SKM-1 (cell line): Measurements from ENCODE around the gene DUSP7.
A peak's percentile ranks its signal among the peaks of the same experiment; 100 is the strongest.

Source experiments
- DNase-seq: peaks from one replicate; lab custom pipeline; 2025; ENCODE audit not compliant: unreplicated experiment; lab: John Stamatoyannopoulos, UW

Gene DUSP7, protein sequence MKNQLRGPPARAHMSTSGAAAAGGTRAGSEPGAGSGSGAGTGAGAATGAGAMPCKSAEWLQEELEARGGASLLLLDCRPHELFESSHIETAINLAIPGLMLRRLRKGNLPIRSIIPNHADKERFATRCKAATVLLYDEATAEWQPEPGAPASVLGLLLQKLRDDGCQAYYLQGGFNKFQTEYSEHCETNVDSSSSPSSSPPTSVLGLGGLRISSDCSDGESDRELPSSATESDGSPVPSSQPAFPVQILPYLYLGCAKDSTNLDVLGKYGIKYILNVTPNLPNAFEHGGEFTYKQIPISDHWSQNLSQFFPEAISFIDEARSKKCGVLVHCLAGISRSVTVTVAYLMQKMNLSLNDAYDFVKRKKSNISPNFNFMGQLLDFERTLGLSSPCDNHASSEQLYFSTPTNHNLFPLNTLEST

DNA sequence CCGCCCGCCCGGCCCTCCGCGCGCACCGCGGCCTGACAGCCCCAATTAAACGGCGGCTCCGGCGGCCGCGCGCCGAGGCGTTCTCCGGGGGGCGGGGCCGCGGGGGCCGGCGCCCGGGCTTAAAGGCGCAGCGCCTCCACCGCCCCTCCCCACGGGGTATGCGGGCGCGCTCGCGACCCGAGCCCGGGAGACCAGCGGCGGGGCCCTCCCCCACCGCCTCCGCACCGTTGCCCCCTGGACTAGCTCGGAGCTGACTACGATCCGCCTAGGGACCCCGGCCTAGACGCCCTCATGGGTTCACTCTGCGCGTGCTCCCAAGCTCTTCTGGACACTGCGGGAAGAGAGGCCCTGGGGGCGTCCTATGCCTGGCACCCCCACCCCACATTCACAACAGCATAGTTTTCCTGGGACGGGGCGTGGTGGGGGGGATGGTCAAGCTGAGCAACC, at the start of gene DUSP7:
TSS of gene DUSP7 (minus strand) at position 51 of the 447 bp plus-strand sequence. CDS start 205 bp downstream, outside the sequence.
- DNase-seq, result peak; percentile 24

DNA sequence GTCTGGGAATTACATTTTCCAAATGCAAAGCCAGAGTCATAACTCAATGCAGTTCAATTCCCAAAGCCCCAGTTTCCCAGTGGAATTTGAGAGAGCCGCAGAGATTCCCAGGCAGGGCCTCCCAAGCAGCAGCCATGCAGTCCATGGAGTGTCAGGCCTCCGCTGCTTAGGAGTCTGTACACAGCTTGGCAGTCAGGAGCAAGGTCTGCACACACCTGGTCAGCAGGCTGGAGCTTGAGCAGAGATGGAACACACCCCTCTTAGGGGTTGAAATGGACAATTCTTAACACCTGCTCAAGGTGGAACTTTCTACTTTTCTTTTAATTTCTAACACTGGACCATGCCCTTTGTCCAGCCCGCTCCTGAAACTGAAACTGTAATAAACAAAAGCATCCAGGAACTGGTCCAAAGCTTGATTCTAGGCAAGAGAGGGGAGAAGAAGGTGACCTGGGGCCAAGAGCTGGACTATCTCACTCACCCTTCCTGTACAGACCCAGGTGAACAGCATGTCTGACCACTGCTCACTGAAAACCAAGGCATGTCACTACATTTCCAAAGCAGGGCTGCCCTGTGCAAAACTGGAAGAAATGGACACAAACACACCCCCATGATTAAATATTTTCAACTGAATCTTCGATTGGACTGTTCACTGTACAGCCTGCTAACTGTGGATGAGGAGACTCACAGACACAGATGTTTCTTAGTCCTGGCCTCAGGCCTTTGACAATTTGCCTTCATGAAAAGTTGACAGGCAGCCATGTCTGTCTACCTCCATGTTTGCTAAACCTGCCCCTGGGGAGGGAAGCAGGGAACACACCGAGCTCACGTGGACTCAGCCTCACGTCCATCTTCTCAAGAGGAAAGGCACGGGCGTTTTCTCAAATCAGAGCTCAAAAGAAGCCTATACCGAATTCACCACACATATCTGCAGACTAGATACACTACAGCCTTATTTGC, 48.6 kb upstream of the DUSP7 start:
- no peak for DNase-seq

DNA sequence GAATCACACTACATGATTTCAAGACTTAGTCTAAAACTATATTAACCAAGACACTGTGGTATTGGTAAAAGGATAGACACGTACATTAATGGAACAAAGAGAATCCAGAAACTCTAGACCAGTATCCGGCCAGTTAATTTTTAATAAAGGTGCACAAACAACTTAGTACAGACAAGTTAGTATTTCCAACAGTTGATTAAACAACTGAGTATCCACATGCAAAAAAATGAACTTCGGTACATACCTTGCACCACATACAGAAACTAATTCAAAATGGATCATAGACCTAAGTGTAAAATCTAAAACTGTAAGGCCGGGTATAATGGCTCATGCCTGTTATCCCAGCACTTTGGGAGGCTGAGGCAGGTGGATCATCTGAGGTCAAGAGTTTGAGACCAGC, 46.6 kb upstream of the DUSP7 start:
- no peak for DNase-seq

DNA sequence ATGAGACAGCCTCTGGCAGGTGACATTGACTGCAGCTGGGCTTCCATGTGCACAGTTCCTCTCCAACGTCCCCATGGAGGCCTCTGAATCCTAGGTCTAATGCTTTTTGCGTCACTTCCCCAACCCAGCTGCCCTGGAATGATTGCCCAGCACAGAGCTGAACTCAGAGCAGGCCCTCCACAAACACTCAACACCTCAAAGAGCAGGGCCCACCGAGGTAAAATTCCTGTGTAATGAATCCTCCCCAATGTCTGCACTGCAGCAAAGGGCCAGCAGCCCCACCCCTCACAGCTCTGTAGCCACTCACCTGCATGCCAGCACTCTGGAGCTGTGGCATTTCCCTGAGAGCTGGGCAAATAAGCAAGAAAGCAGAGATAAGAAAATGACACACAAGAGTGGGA, 42.6 kb upstream of the DUSP7 start:
- no peak for DNase-seq

DNA sequence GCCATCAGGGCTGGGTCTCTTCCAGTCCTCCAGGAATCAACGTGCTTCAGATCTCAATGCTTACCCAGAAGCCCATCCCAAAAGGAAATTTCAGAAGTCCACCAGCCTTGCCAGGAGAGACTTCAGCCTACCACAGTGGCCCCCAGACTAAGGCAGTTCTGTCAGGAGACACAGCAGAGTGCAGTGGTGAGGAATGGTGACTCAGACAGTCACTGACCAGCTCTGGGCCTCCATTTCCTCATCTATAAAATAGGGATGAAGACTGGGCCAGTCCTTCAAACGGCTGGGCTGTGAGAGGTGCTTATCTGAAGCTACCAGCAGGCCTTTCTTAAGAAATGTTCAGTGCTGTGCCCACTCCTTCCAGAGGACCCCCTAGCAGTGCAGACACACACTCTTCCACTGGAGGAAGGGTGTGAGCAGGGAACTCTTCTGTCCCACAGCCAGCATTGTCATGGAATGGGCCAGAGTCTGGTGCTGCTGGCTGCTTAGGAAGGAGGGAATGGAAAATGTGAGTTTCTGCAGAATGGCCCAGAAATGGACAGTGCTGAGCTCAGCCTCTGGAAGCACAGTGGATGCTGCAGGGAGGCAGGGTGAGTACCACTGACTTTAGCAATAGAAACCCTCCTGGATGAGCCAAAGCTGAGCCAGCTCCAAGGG, 41.6 kb upstream of the DUSP7 start:
- DNase-seq, result no peak

DNA sequence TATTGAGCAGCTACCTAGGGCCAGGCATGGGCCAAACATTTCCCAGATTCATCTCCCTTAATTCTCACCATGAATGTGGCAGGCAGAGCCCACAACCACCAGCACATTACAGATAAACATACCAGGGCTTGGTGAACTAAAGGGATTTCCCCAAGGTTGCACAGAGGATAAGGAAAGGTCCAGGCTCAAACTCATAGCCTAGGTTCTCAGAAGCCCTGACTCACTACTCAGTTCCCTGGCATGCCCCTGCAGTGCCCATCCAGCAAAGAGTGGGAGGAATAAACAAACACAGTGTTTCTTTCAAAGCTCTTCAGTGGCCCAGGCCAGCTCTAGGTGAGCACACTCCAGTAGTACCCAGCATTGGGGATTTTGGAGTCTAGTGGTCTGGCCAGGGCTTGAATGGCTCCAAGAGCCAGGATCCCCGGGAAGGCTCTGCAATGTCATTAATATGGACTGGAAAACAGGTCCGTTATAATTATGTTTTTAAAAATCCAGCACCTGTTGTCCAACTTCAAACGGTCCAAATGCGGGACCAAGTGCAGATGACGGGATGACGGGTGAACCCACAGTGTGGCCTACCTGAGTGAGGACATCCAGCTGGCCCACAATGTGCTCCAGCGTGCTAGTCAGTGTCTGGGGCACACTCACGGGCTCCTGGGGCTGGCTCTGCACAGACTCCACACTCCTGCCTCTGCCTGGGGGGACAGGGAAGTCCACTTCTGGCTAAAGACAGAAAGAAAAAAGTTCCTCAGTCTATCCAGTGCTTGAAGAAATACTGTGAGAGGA, 39.8 kb upstream of the DUSP7 start:
- no peak for DNase-seq

DNA sequence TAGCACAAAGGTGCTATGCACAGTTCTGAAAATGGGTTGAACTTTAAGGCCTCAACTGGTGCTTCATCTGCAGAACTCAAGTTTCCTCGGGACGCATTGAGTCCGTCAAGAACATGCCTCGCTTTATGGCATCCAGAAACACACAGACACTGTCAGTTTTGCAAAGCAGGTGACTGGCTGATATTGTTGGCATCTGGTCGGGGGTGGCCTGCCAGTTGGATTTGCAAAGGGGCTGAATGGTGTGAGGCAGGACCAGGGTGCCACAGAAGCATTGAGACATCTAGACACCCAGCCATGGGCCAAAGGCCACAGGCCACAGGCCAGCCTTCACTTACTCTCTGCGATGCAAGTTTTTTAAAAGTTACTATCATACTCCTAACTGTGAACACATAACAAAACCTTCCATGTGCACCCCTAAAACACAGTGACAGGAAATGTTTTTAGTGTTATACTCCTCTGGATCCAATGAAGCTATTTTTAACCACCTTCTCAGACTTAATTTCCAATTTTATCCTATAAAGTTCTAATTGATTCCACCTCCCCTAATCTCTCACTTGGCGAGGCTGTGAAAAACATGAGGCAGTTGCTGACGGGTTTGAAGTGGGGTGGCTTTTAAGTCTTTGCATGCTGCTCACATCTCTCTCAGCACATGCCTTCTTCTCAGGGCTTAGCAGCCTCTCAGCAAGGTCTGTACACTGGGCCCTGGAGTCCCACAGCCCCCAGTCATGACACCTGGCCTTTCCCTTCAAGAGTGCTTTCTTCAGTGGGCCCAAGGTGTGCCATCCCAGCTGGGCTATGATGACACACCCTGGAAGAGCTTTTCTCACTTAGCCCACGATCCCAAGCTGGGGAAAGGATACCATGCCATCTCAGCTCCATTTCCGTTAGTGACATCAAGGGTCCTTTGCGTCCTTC, 38.5 kb upstream of the DUSP7 start:
- DNase-seq, result no peak

DNA sequence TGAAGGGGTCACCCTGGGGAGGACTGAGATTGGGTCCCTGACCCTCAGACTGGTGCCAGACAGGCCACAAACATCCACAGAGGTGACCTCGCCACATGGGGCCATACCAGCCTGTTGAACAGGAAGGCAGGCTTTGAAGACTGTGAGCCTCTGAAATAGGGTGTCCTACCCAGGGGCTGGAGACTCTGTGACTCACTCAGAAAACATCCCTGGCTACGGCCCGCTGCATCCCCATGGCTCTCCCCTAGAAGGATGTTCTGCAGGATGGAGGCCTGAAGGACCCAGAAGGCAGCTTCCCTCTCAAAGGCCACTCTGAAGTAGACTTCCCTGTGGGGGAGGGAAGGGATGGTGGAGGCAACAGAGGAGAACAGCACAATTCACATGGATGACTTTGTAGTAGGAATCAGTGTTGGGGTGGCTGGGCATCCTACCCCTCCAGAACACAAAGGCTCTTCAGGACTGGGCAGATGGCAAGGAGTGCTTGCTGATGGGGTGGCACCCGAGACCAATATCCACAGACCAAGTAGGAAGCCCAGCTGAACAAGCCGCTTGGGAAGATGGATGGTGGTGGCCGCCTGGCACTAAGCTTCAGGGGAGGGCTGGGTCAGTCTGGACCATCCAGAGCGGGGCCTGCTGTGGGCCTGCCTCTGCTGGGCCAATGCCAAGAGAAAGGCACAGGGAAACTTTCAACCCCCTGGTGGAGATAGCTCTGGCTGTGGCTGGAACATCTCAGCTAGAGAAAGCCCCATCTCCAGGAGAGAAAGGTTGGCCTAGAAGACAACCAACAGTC, 37.6 kb upstream of the DUSP7 start:
- no peak for DNase-seq

DNA sequence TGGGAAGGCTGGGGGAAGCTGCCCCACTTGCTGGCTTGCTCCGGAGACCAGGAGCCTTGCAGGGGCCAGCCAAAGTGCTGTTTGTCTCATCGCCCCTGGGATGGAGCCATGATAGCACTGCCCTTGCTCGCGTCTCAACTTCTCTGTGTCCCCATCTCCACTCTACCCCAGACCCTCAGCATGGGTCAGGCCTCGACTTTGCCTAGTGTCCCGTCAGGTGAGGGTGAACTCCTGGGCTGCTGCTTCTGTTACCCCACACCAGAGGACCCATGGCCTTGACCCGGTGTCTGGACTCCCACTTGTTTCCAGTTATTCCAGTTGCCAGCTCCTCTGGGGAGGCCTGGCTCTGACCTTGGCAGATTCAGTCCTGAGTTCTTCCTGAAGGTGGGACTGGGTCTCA, 36.5 kb upstream of the DUSP7 start:
- DNase-seq, result no peak

DNA sequence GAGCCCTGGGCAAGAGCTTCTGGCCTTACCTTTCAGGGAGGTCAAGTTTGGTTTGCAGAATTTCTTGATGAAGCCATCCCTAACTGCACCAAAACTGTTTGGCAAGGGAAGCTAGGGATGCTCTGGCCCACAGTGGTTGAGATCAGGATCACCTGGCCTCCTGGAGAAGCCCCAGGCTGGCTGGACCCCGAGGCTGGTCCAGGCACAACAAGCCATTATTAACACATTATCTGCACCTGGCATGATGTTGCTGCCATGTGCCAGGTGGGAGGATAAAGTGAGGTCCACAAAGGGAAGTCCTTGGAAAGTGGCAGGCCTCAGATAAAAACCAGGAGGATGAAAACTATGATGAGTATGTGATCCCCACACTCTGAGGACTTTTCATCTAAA, 35.9 kb upstream of the DUSP7 start:
- DNase-seq, result no peak

DNA sequence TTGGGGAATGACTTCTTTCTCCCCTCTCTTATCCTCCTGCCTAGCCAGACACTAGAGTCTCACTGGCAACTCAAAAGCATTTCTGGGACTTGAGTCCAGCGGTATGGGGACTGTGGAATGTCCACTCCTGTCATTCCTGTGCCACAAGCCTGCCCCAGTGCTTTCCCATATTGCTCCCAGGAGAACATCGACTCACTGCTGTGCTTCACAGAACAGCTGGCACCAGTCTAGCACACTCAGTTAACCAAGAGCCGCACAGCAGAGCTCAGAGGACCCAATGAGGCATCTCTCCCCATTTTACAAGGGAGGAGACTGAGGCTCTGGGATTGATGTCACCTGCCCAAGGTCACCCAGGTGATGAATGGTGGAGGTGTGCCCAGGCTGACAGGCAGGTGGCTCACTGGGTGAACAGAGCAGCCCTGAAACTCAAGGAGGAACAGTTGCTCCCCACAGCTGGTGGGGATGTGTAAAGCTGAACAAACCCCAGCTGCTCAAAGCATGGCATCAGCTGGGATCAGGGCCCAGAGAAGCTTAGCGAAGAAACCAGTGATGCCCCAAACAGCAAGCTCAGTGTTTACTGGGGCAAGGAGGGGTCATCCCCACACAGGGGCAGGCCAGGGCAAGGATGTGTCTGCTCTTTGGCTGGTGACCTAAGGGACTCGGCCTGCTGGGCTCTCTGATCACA, 35.4 kb upstream of the DUSP7 start:
- DNase-seq, result no peak

DNA sequence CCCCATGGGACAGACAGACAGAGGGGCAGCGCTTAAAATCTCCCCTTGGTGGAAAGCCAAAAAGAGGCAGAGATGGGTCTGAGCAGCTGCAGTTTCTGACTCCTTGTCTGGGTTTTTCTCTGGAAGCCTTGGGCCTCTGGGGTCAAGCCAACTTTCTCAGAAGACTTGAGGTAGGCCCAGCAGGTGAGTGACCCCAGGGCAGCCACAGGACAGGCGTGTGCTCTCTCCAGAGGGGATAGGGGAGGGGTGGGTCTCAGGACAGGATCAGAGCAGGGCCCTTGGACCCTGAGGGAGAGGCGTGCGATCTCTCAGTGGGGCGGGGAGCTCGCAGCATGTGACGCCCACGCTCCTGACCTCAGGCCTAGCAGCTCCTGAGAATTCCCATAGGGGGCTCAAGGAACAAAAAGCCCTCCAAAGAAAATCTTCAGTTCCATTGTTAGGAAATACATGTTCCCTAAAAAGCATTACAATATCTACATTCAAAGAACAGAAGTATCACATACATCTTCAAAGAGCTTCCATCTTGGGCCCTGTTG, 34.6 kb upstream of the DUSP7 start:
- DNase-seq, result no peak

DNA sequence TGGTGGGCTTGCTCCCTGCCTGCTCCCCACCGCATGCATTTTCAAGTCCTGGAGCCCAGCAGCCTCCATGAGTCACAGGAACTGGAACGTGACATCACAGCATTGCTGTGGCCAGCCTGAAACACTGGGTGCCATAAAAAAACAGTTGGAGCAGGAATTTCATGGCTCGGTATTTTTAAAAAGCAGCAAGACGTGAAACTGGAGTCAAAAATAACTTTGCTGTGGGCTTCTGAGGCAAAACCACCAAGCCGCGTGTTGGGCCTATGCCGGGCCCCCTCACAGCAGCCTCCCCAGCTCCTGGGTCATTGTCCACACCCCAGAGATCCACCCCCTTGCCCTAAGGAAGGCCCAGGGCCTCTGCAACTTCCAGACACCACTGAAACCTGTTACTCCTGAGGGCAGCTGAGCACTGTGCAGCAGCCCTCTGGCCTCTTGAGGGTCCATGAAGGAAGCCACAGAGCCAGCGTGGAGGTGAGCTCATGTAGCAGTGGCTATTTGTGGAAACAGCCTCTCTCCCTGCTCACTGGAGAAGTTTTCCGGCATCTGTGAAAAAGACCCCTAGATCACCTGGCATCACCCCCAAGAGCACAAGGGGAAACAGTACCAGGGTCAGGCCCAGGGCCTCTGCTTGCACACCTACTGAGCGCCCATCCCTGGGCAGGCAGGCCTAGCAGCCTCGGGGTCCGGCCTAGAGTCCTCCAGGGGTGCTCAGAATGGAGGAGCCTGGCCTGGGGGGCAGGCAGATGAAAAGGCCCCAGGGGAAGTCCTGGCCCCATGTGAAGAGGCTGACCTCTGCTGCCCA, 34.0 kb upstream of the DUSP7 start:
- no peak for DNase-seq

DNA sequence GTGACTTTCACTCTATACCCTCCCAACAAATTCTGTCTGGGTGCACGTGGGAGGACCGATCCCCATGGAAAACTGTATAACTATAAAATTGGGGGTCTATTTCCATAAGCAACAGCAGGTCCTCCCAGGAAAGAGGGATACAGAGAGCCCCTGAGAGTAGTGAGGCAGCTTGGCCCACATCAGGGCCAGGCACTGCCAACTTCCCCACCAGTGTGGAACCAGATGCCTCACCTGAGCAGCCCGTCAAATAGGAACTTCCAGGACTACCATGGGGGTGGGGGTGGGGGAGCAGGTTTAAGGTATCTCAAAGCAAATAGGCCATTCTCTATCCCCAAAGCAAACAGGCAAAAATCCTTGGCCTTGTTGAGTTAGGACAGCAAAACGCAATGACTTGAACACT, 33.3 kb upstream of the DUSP7 start:
- DNase-seq, result no peak

DNA sequence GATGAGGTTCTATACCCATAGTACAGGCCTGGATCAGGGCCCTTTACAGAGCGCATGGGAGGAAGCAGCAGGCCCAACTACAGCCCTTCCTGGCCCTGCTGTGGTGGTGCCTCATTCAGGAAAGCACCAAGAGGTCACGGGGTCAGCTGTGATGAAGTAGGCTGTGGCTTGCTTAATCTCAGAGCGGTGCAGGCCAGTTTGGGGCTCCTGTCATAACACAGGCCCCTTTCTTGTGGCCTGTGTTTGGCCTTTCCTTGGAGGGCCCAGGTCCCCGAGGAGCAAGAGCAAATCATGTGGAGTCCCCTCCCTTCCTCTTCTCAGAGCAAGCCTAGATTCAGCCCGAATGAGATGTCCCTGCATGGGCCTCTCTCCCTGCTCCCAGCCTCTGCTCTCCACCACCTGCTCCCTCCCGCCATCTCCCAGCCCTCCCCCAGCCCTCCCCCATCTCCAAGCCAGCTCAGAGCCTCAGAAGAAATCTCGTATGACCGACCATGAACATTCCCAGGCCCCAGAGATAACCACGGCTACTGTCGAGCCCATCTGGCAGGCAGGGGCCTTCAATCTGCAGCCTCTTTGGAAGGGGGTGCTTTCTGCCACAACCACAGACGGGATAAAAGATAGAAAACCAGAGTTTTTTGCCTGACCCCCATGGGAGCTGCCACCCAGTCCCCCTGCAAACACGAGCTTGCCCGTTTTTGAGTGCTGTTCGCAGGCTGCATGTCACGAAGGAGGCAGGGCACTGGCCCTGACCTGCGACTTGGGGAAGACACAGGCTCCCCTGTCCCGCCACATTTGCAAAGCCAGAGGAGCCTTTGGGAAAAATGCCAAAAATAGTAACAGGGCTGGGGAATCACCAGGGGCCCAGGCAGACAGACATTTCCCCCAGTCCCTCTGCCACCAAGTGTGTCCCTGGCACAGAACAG, 32.3 kb upstream of the DUSP7 start:
- DNase-seq, result peak; percentile 90

DNA sequence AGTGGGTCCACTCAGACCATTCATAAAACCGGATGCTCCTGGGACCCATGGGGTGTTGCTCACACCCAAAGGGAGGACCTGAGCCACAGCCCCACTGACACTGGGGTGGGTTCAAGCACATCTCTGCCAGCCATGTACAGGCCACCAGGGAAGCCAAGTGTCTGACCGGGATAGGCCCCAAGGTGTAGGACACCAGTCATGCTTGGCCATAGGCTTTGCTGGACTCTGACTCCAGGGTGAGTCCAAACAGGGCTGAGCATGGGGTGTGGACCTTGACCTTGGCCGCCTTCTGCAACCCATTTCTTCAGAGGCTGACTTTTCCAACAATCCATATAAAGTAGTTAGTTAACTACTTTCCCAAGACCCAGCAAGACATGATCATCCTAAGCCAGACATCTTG, 31.4 kb upstream of the DUSP7 start:
- DNase-seq, result no peak
